Right lobe of liver (tissue), 6 donors: Measurements from ENCODE around the gene DUSP8. TPM values are rescaled to one million over a fixed set of nuclear protein-coding genes. Genes with fewer than 3 reads are reported as not detected.

ENCODE experiments used
- ATAC-seq, 4 donors: fragments of 200-7000 bp; cut with Tn5 transposase; one replicate each; pipeline ENCODE4 v1.9.1; 2020; ENCODE audit warnings: mild to moderate bottlenecking in 4 of 4, moderate library complexity in 4 of 4
- DNase-seq, 3 donors: peaks; one replicate each; pipeline ENCODE4 v3.0.0-alpha.2; 2020
- H3K27ac ChIP-seq, 3 donors: fragments of 200-600 bp; one replicate each; pipeline ENCODE4 v1.8.0; 2022
- H3K27me3 ChIP-seq, 2 donors: fragments of 200-600 bp; one replicate each; pipeline ENCODE4 v1.8.0; 2022
- H3K36me3 ChIP-seq, 4 donors: fragments of 200-600 bp; sonication (generic) in 1 of 4; one replicate each; pipeline versions ENCODE4 v1.5.1 to v1.8.0; 2017 to 2022; ENCODE audit warnings: control low read depth in 1 of 4
- H3K4me1 ChIP-seq, 4 donors: fragments of 200-600 bp; sonication (generic) in 1 of 4; one replicate each; pipeline versions ENCODE4 v1.5.1 to v1.8.0; 2017 to 2022; ENCODE audit warnings: control low read depth in 1 of 4
- H3K4me3 ChIP-seq, 3 donors: fragments of 200-600 bp; one replicate each; pipeline ENCODE4 v1.8.0; 2022
- H3K9me3 ChIP-seq, 4 donors: fragments of 200-600 bp; sonication (generic) in 1 of 4; one replicate each; pipeline versions ENCODE4 v1.5.1 to v1.8.0; 2017 to 2022; ENCODE audit warnings: control low read depth in 1 of 4
- POLR2A ChIP-seq: fragments of 450-650 bp; IDR thresholded peaks from one replicate; pipeline ENCODE4 v1.6.1; 2017; ENCODE audit warnings: antibody characterized with exemption, mild to moderate bottlenecking
- WGBS: methylation state at CpG from one replicate; pipeline ENCODE4 v1.1.6; 2018; ENCODE audit warnings: low coverage, low lambda C conversion rate; ENCODE audit not compliant: insufficient coverage; ENCODE audit errors: missing lambda C conversion rate; 5-methylcytosine and 5-hydroxymethylcytosine counted together
- intact Hi-C, 2 donors: fragments of 100-400 bp; cut with DNase I; formaldehyde crosslinking; loops; one replicate each; pipeline versions ENCODE4 v1.11.2 to v1.14.1; 2022
- total RNA-seq, 6 experiments: library from RNA; depleted of rRNA in 2 of 6; stranded (reverse); fragments of >200 nt in 2 of 6; fragmentation: NEBNext Ultra II Directional in 3 of 6; extraction: Animal tissue kit (Norgen Biotek cat#: 25700) in 3 of 6; gene quantifications; one replicate each; pipeline versions ENCODE4 v1.1.0 to v1.2.4, GENCODE V29; 2016 to 2023
- TF ChIP-seq, protein P1 (sequence below), 4 donors: fragments of 200-600 bp in 3 of 4; fragments of 450-650 bp in 1 of 4; IDR thresholded peaks; one replicate each; pipeline versions ENCODE4 v1.5.1 to v1.8.0; 2016 to 2022; ENCODE audit warnings: antibody characterized with exemption in 4 of 4, mild to moderate bottlenecking in 2 of 4
- donor health status: DM: no; HTN: yes; CAD: no.
- donor health status: DM: no; HTN: no; CAD: no.
- donor health status: DM: no; HTN: no; CAD: no.
- donor health status: DM: no; HTN: yes; CAD: no.
- donor health status: DM: no; HTN: yes; CAD: no.

The DUSP8 gene
- total RNA-seq, 6 experiments from 2014 or later: 0.22 to 13.7 (median 4.4) TPM

DNA sequence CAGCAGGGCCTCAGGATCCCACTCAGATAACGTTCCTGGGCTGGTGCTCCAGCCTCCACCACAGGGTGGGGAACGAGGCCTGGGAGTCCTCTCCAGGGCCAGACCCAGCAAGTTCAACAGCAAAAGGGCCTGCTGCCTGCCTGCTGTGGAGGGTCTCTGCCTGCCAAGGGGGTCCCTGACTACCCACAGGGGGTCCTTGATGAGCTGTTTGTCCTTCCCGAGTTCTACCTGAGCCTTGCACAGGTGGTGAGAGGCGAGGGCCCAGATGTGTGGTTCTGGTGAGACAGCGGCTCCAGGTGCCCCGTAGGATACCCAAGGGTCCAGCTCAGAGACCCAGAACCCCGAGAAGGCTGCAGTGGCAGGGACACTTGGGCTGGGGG, 4.4 kb downstream of the DUSP8 start:
- ATAC-seq: no peak
- Histone ChIP-seq H3K9me3 (no peaks in the 10 kb centered on the region), H3K4me3 (no peak overlapping the region), H3K4me1 (peaks cover 0 to 4% (median 0%) of the 10 kb centered on the region in 4 donors), H3K27ac (no peak overlapping the region), H3K27me3 (no peaks in the 10 kb centered on the region), H3K36me3 (no peaks in the 10 kb centered on the region)
- no CpG with 5 or more reads among the region's 7 CpGs for WGBS
- DNase-seq: no peak
- TF ChIP-seq, protein P1, sequence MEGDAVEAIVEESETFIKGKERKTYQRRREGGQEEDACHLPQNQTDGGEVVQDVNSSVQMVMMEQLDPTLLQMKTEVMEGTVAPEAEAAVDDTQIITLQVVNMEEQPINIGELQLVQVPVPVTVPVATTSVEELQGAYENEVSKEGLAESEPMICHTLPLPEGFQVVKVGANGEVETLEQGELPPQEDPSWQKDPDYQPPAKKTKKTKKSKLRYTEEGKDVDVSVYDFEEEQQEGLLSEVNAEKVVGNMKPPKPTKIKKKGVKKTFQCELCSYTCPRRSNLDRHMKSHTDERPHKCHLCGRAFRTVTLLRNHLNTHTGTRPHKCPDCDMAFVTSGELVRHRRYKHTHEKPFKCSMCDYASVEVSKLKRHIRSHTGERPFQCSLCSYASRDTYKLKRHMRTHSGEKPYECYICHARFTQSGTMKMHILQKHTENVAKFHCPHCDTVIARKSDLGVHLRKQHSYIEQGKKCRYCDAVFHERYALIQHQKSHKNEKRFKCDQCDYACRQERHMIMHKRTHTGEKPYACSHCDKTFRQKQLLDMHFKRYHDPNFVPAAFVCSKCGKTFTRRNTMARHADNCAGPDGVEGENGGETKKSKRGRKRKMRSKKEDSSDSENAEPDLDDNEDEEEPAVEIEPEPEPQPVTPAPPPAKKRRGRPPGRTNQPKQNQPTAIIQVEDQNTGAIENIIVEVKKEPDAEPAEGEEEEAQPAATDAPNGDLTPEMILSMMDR (IDR thresholded peaks at IDR 0.05): no peak
- TF ChIP-seq POLR2A: no peak
- intact Hi-C loops: no loop called here

DNA sequence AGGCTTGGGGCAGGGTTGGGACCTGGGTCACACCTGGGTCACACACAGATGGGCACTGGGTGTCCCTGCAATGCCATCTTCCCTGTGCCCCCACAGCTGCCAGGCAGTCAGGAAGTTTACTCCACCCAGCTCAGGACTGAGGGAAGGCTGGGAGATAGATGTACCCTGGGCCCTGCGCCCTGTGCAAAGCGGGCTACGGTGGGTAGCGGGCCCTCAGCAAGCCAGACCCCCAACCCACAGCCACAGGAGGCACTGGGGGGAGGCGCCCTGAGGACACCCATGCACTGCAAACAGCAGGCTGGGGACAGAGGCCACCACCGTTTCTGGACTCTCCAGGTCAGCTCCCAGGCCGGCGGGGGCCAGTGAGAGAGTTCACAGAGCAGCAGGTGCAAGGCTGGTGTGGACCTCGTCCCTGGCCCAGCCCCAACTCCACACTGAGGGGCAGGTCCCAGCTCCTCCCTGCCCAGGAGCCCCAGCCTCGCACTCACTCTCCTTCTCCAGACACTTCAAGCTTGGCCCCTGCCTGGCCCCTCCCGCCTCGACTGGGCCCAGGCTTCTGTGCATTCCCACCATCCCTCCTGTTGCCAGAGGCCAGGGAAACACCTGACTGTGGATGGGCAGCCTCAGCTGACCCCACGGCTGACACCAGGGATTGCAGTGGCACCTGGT, 4.9 kb downstream of the DUSP8 start:
- no peak for ATAC-seq
- no peak for TF ChIP-seq POLR2A
- TF ChIP-seq, protein P1 (IDR thresholded peaks at IDR 0.05): no peak
- Histone ChIP-seq H3K9me3 (no peaks in the 10 kb centered on the region), H3K4me1 (no peaks in the 10 kb centered on the region), H3K4me3 (no peak overlapping the region), H3K27ac (no peak overlapping the region), H3K27me3 (no peaks in the 10 kb centered on the region), H3K36me3 (no peaks in the 10 kb centered on the region)
- no peak for DNase-seq
- WGBS: 17% methylated on average over 2 of the region's 13 CpGs
- intact Hi-C loops: no loop called here

DNA sequence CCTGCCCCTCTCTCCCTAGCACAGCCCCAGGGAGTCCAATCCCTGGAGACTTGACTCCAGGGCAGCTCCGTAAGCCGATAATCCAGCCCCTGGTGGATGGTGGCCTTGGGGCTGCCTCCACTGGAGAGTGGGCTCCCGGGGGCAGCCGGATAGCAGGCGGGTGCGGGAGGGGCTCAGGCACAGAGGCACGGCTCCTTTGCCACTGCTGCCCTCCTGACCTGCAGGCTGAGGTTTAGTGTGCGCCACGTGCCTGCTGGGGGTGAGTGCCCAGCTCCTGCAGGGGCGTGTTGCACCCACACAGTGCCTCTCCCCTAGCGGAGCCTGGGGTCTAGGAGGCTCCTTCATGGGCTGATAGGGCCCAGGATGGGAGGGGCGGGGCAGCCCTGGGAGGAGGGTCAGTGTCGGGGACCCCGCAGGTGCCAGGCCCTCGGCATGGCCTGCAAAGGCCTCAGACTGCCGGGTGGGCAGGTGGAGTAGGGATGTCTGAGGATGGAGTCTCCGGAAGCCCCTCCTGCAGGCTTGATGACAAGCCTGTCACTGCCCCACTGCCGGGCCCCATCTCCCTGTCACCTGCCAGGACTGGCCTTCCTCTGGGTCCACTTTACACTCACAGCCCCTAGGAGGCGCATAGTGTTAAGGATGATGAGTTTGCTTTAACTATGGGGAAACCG, 5.6 kb downstream of the DUSP8 start:
- Histone ChIP-seq H3K4me1 (no peaks in the 10 kb centered on the region), H3K36me3 (no peaks in the 10 kb centered on the region), H3K27me3 (no peaks in the 10 kb centered on the region), H3K4me3 (no peak overlapping the region), H3K9me3 (no peaks in the 10 kb centered on the region), H3K27ac (no peak overlapping the region)
- TF ChIP-seq, protein P1 (IDR thresholded peaks at IDR 0.05): no peak
- TF ChIP-seq POLR2A: no peak
- intact Hi-C loops: no loop called here
- 45% methylated on average over 5 of the region's 20 CpGs for WGBS
- ATAC-seq (no peak), DNase-seq (peak in 1 of 3 donors; percentile 15)

DNA sequence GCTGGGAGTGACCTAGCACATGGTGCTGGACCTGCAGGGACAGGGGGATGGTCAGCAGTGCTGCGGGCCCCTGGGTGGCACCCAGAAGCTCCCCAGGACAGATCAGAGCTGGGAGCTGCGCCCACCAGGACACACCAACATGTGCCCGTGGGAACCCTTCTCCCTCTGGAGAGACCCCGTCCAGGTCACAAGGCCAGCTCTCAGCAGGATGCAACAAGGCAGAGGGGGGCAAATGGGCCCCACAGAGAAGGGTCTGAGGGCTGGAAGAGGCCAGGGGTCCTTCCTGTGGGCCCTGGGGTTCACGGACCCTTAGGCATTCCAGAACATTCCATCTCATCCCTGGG, 6.2 kb downstream of the DUSP8 start:
- no peak overlapping the region for H3K4me3 ChIP-seq
- H3K27me3 ChIP-seq: no peaks in the 10 kb centered on the region
- H3K27ac ChIP-seq: no peak overlapping the region
- no peaks in the 10 kb centered on the region for H3K9me3 ChIP-seq
- DNase-seq: no peak
- no peaks in the 10 kb centered on the region for H3K4me1 ChIP-seq
- no peak for TF ChIP-seq POLR2A
- intact Hi-C loops: no loop called here
- H3K36me3 ChIP-seq: no peaks in the 10 kb centered on the region
- ATAC-seq: no peak
- no CpG with 5 or more reads among the region's 5 CpGs for WGBS

DNA sequence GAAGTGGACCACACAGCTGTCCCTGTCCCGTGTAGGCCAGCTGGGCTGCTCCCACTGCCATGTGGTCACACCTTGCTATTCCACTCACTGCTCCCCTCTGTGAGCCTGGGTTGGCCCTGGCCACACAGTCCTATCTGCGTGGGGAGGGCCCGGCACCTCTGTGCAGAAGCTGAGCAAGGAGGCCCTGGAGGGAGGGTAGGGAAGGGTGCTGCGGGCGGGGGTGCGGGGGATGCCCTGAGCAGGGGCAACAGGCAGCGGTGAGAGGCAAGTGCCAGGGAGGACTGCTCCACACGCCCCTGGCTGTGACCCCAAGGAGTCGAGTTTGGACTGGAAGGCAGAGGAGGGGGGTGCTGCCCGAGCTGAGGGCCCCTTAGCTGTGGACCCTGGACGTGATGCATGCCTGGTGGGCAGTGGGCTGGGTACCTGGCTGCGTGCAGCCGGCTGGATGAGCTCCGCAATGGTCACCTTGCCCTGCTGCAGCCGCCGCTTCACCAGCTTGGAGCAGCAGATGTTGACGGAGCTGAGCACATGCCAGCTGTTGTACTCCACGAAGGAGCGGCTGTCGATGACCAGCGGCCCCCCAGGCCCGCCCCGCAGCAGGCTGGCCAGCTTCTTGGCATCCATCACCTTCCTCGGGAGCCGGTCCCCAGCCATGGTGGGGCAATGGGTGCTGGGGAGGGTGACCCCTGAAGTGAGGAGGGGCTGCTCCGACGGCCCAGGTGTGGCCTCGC, 6.7 kb downstream of the DUSP8 start:
- Histone ChIP-seq H3K36me3 (no peaks in the 10 kb centered on the region), H3K4me3 (no peak overlapping the region), H3K9me3 (no peaks in the 10 kb centered on the region), H3K27me3 (no peaks in the 10 kb centered on the region), H3K27ac (no peak overlapping the region), H3K4me1 (no peaks in the 10 kb centered on the region)
- no CpG with 5 or more reads among the region's 28 CpGs for WGBS
- ATAC-seq (no peak), DNase-seq (no peak)
- TF ChIP-seq, protein P1 (IDR thresholded peaks at IDR 0.05): no peak
- no peak for TF ChIP-seq POLR2A
- intact Hi-C loops: no loop called here
